ENCODE data around the gene TAF1C. TPM values are rescaled to one million over a fixed set of nuclear protein-coding genes. Genes with fewer than 3 reads are reported as not detected.

Gene TAF1C
- total RNA-seq, 1 donor from 2014 or later = 83.7 TPM

DNA sequence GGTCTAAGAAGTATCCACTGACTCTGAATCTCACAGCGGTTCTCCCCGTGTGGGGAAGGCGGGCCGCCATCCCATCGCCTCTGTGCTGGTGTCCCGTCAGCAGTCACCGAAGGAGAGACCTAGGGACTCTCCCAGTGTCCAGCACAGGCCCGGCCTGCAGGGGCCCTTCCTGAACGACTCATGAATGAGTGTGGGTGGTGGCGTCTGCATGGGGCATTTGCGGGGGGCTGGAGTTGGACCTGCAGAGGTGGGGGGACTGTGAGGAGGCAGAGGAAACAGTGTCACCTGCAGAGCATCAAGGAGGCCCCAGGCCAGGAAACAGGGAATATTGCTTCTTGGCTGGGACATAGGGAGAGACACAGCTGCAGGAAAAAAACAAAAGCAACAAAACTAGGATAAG is 42.6 kb upstream of the TAF1C start:
- peaks cover 6% of the 10 kb centered on the region for H3K4me1 Mint-ChIP-seq (ENCODE audit: unreplicated experiment)
- TF ChIP-seq, protein P1, sequence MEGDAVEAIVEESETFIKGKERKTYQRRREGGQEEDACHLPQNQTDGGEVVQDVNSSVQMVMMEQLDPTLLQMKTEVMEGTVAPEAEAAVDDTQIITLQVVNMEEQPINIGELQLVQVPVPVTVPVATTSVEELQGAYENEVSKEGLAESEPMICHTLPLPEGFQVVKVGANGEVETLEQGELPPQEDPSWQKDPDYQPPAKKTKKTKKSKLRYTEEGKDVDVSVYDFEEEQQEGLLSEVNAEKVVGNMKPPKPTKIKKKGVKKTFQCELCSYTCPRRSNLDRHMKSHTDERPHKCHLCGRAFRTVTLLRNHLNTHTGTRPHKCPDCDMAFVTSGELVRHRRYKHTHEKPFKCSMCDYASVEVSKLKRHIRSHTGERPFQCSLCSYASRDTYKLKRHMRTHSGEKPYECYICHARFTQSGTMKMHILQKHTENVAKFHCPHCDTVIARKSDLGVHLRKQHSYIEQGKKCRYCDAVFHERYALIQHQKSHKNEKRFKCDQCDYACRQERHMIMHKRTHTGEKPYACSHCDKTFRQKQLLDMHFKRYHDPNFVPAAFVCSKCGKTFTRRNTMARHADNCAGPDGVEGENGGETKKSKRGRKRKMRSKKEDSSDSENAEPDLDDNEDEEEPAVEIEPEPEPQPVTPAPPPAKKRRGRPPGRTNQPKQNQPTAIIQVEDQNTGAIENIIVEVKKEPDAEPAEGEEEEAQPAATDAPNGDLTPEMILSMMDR (conservative IDR thresholded peaks at IDR 0.05) = no peak
- no peak overlapping the region for H3K4me3 Mint-ChIP-seq
- H3K27me3 Mint-ChIP-seq = peaks cover 6% of the 10 kb centered on the region
- DNase-seq (ENCODE audit: extremely low spot score, unreplicated experiment) = no peak
- H3K27ac Mint-ChIP-seq = no peak overlapping the region
- no peaks in the 10 kb centered on the region for H3K36me3 Mint-ChIP-seq
- no peaks in the 10 kb centered on the region for H3K9me3 Mint-ChIP-seq

DNA sequence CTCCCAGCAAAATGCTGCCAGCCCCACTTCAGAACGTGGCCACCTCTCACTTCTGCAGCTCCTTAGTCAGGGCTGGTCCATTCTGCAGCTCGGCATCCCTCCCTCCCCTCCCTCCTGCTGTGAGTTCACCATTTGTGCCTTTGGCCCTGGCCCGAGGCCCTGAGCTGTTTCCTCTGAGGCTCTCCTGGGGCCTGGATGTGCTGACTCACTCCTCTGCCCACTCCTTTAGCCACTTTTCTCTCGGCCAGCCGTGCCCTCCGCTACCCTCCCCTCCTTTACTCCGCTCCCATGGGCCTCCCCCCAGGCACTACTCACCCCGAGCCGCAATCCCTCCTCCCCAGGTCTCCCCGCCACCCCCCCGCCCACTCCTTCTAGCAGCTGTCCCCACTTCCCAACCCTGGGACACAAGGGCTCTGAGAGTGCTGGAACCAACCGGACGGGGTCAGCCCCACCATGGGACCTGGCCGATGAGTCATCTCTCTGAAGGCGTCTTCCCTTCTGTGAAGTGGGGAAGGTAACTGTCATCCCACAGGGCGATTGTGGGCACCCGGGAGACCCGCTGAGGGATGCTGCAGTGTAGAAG is 41.5 kb upstream of the TAF1C start:
- Mint-ChIP-seq H3K36me3 (no peaks in the 10 kb centered on the region), H3K9me3 (no peaks in the 10 kb centered on the region), H3K4me3 (no peak overlapping the region), H3K27ac (no peak overlapping the region), H3K4me1 (ENCODE audit: unreplicated experiment) (peaks cover 5% of the 10 kb centered on the region), H3K27me3 (peaks cover 6% of the 10 kb centered on the region)
- TF ChIP-seq, protein P1 (conservative IDR thresholded peaks at IDR 0.05) = no peak
- DNase-seq (ENCODE audit: extremely low spot score, unreplicated experiment) = no peak

DNA sequence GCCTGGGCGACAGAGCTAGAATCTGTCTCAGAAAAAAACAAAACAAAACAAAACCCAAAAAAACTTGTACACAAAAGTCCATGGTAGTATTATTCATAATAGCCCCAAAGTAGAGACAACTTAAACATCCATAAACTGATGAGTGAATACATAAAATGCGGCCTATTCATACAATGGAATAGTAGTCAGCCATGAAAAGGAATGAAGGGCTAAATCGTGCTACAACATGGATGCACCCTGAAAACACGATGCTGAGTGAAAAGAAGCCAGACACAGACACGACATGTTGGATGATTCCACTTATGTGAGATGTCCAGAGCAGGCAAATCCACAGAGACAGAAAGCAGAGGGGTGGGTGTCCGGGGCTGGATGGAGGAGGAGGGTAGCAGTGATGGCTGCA is 40.7 kb upstream of the TAF1C start:
- H3K27me3 Mint-ChIP-seq = peaks cover 6% of the 10 kb centered on the region
- H3K4me1 Mint-ChIP-seq (ENCODE audit: unreplicated experiment) = peaks cover 5% of the 10 kb centered on the region
- no peak overlapping the region for H3K27ac Mint-ChIP-seq
- TF ChIP-seq, protein P1 (conservative IDR thresholded peaks at IDR 0.05) = no peak
- no peaks in the 10 kb centered on the region for H3K36me3 Mint-ChIP-seq
- H3K4me3 Mint-ChIP-seq = no peak overlapping the region
- no peak for DNase-seq (ENCODE audit: extremely low spot score, unreplicated experiment)
- no peaks in the 10 kb centered on the region for H3K9me3 Mint-ChIP-seq

DNA sequence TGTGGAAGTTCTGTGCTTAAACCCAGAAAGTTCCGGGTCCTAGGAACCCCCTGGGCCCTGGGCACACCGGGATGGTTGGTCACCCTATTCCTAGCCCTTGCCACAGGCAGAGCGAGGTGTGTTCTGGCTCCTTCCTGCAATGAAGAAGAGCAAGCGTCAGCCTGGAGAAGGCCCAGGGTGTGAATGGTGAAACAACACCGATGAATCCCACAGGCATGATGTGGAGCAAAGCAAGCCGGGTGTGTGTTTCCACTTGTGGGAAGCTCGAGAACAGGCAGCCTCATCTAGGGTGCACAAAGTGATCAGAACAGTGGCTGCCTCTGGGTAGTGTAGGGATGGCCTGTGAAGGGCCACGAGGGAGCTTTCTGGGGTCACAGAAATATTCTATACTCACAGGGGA is 39.2 kb upstream of the TAF1C start:
- Mint-ChIP-seq H3K27ac (no peak overlapping the region), H3K27me3 (peaks cover 3% of the 10 kb centered on the region), H3K4me3 (no peak overlapping the region), H3K9me3 (no peaks in the 10 kb centered on the region), H3K36me3 (no peaks in the 10 kb centered on the region), H3K4me1 (ENCODE audit: unreplicated experiment) (peaks cover 5% of the 10 kb centered on the region)
- no peak for DNase-seq (ENCODE audit: extremely low spot score, unreplicated experiment)
- TF ChIP-seq, protein P1 (conservative IDR thresholded peaks at IDR 0.05) = no peak

DNA sequence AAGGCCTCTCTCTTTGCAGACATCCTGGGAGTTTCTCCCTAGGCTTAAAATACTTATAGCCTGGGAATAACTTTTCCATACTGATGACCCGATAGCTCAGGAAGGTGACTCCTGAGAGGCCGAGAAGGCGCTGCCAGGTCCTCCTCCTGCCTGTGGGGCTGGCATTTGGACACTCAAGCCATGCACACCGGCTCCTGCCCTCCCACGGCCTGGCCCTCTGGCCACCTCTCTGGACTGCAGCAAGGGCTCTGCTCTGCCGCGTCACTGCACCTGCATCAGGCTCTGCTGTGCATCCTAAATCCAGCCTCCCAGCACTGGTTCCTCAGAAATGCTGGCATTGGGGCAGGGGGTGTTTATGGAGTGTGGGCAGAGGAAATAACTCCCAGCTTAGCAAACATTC is 38.7 kb upstream of the TAF1C start:
- Mint-ChIP-seq H3K4me3 (no peak overlapping the region), H3K9me3 (no peaks in the 10 kb centered on the region), H3K4me1 (ENCODE audit: unreplicated experiment) (peaks cover 5% of the 10 kb centered on the region), H3K27me3 (peaks cover 2% of the 10 kb centered on the region), H3K27ac (no peak overlapping the region), H3K36me3 (no peaks in the 10 kb centered on the region)
- TF ChIP-seq, protein P1 (conservative IDR thresholded peaks at IDR 0.05) = no peak
- DNase-seq (ENCODE audit: extremely low spot score, unreplicated experiment) = no peak

DNA sequence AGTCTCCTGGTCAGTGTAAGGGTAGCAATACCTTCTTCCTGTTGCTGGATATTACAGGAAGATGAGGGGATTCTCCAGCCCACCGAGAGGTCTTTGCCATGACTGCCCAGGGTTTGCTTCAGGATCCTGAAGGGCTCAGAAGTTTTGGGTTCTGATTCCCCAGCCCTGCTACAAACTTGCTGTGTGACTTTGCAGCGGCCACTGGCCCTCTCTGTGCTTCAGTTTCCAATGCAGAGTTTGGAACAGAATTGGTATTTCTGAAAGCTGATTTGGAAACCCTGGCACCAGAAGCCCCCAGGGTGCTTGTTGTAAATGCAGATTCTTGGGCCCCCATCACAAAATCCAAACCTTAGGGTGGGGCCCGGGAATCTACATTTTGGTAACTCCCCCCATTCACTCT is 38.3 kb upstream of the TAF1C start:
- no peak for DNase-seq (ENCODE audit: extremely low spot score, unreplicated experiment)
- Mint-ChIP-seq H3K4me1 (ENCODE audit: unreplicated experiment) (peaks cover 5% of the 10 kb centered on the region), H3K9me3 (no peaks in the 10 kb centered on the region), H3K27me3 (peaks cover 2% of the 10 kb centered on the region), H3K36me3 (no peaks in the 10 kb centered on the region), H3K27ac (no peak overlapping the region), H3K4me3 (no peak overlapping the region)
- TF ChIP-seq, protein P1 (conservative IDR thresholded peaks at IDR 0.05) = no peak
